ENCODE results near the gene FGD5.

Gene FGD5

GRCh38 chr3:14803101-14803980 is 15.4 kb upstream of the FGD5 start:
- H3K36me3 ChIP-seq (ENCODE audit: insufficient read depth, low read length): no peaks in the 10 kb centered on the region
- H3K4me1 ChIP-seq (ENCODE audit: insufficient read depth, low read length, severe bottlenecking): no peaks in the 10 kb centered on the region
- H3K27me3 ChIP-seq (ENCODE audit: insufficient read depth, low read length): 0 out of 2 replicates have a peak, but pooled peaks cover 5% of the 10 kb centered on the region
- H3K9ac ChIP-seq (ENCODE audit: low read length): no peak overlapping the region
- H3K27ac ChIP-seq (ENCODE audit: low read depth, low read length, poor library complexity, severe bottlenecking): no peak overlapping the region
- no peaks in the 10 kb centered on the region for H3K79me2 ChIP-seq (ENCODE audit: insufficient read depth, low read length)
- H4K20me1 ChIP-seq (ENCODE audit: insufficient read depth, low read length): no peaks in the 10 kb centered on the region
- no peak overlapping the region for H3K4me3 ChIP-seq (ENCODE audit: low read depth, low read length, poor library complexity, severe bottlenecking)
- no peak overlapping the region for H2AFZ ChIP-seq (ENCODE audit: low read length)
- TF ChIP-seq EZH2 (IDR thresholded peaks at IDR 0.05; ENCODE audit: borderline replicate concordance, low read length) (no peak), CTCF (IDR thresholded peaks at IDR 0.05; ENCODE audit: low read length) (no peak)
- no peaks in the 10 kb centered on the region for H3K9me3 ChIP-seq (ENCODE audit: low read length)
- H3K4me2 ChIP-seq (ENCODE audit: low read length): no peak overlapping the region
- no peaks in the 10 kb centered on the region for H3K9me2 ChIP-seq (ENCODE audit: low read depth, low read length)
- no peaks in the 10 kb centered on the region for H3F3A ChIP-seq (ENCODE audit: insufficient read depth, low read length)

GRCh38 chr3:14803981-14804834 is 14.6 kb upstream of the FGD5 start:
- no peaks in the 10 kb centered on the region for H3F3A ChIP-seq (ENCODE audit: insufficient read depth, low read length)
- no peak overlapping the region for H3K9ac ChIP-seq (ENCODE audit: low read length)
- H3K27me3 ChIP-seq (ENCODE audit: insufficient read depth, low read length): 0 out of 2 replicates have a peak, but pooled peaks cover 5% of the 10 kb centered on the region
- H3K79me2 ChIP-seq (ENCODE audit: insufficient read depth, low read length): no peaks in the 10 kb centered on the region
- H3K4me1 ChIP-seq (ENCODE audit: insufficient read depth, low read length, severe bottlenecking): no peaks in the 10 kb centered on the region
- H3K9me3 ChIP-seq (ENCODE audit: low read length): no peaks in the 10 kb centered on the region
- no peak overlapping the region for H3K4me3 ChIP-seq (ENCODE audit: low read depth, low read length, poor library complexity, severe bottlenecking)
- no peak for TF ChIP-seq EZH2 (IDR thresholded peaks at IDR 0.05; ENCODE audit: borderline replicate concordance, low read length)
- no peak for TF ChIP-seq CTCF (IDR thresholded peaks at IDR 0.05; ENCODE audit: low read length)
- no peaks in the 10 kb centered on the region for H4K20me1 ChIP-seq (ENCODE audit: insufficient read depth, low read length)
- no peak overlapping the region for H3K4me2 ChIP-seq (ENCODE audit: low read length)
- H3K36me3 ChIP-seq (ENCODE audit: insufficient read depth, low read length): no peaks in the 10 kb centered on the region
- H3K27ac ChIP-seq (ENCODE audit: low read depth, low read length, poor library complexity, severe bottlenecking): no peak overlapping the region
- no peaks in the 10 kb centered on the region for H3K9me2 ChIP-seq (ENCODE audit: low read depth, low read length)
- no peak overlapping the region for H2AFZ ChIP-seq (ENCODE audit: low read length)

- Histone ChIP-seq H2AFZ (ENCODE audit: low read length) (no peak overlapping the region), H3K4me3 (ENCODE audit: low read depth, low read length, poor library complexity, severe bottlenecking) (no peak overlapping the region), H3K27me3 (ENCODE audit: insufficient read depth, low read length) (0 out of 2 replicates have a peak, but pooled peaks cover 5% of the 10 kb centered on the region), H3F3A (ENCODE audit: insufficient read depth, low read length) (no peaks in the 10 kb centered on the region), H3K4me1 (ENCODE audit: insufficient read depth, low read length, severe bottlenecking) (no peaks in the 10 kb centered on the region), H3K9ac (ENCODE audit: low read length) (no peak overlapping the region), H3K36me3 (ENCODE audit: insufficient read depth, low read length) (no peaks in the 10 kb centered on the region), H3K27ac (ENCODE audit: low read depth, low read length, poor library complexity, severe bottlenecking) (no peak overlapping the region), H3K9me3 (ENCODE audit: low read length) (no peaks in the 10 kb centered on the region), H3K4me2 (ENCODE audit: low read length) (no peak overlapping the region), H3K9me2 (ENCODE audit: low read depth, low read length) (no peaks in the 10 kb centered on the region), H3K79me2 (ENCODE audit: insufficient read depth, low read length) (no peaks in the 10 kb centered on the region), H4K20me1 (ENCODE audit: insufficient read depth, low read length) (no peaks in the 10 kb centered on the region)
- TF ChIP-seq EZH2 (IDR thresholded peaks at IDR 0.05; ENCODE audit: borderline replicate concordance, low read length) (no peak), CTCF (IDR thresholded peaks at IDR 0.05; ENCODE audit: low read length) (no peak)
Observed at GRCh38 chr3:14804835-14805780, 13.7 kb upstream of the FGD5 start.
